Measurements from ENCODE around the gene TMBIM6.

TMBIM6 gene

DNA sequence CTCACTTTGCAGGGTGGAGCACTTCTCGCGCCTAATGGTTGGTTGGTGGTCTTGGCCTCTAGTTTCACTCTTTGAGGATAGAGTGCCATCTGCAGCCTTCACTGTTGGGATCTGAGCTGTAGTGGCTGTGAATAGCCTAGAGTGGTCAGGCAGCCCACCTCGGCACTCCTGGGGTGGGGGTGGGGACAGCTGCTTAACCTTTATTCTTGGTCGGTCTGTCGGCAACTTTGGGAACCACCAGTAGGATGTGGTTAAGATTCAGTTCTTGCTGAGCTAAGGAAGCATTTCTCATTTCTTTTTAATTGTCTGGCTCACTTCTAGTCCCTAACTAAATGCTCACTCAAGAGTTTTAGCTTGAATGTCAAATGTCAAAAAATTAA lies 21.1 kb downstream of the TMBIM6 start (continued):
- TF ChIP-seq ZNF645 (tag by site-specific recombination; IDR thresholded peaks at IDR 0.05): no peak
- no peak for TF ChIP-seq ZSCAN18 (tag by site-specific recombination; IDR thresholded peaks at IDR 0.05)
- TF ChIP-seq ZNF843 (tag by site-specific recombination; IDR thresholded peaks at IDR 0.05): no peak
- no peak for TF ChIP-seq ZNF792 (tag by site-specific recombination; IDR thresholded peaks at IDR 0.05)
- TF ChIP-seq, protein P1, sequence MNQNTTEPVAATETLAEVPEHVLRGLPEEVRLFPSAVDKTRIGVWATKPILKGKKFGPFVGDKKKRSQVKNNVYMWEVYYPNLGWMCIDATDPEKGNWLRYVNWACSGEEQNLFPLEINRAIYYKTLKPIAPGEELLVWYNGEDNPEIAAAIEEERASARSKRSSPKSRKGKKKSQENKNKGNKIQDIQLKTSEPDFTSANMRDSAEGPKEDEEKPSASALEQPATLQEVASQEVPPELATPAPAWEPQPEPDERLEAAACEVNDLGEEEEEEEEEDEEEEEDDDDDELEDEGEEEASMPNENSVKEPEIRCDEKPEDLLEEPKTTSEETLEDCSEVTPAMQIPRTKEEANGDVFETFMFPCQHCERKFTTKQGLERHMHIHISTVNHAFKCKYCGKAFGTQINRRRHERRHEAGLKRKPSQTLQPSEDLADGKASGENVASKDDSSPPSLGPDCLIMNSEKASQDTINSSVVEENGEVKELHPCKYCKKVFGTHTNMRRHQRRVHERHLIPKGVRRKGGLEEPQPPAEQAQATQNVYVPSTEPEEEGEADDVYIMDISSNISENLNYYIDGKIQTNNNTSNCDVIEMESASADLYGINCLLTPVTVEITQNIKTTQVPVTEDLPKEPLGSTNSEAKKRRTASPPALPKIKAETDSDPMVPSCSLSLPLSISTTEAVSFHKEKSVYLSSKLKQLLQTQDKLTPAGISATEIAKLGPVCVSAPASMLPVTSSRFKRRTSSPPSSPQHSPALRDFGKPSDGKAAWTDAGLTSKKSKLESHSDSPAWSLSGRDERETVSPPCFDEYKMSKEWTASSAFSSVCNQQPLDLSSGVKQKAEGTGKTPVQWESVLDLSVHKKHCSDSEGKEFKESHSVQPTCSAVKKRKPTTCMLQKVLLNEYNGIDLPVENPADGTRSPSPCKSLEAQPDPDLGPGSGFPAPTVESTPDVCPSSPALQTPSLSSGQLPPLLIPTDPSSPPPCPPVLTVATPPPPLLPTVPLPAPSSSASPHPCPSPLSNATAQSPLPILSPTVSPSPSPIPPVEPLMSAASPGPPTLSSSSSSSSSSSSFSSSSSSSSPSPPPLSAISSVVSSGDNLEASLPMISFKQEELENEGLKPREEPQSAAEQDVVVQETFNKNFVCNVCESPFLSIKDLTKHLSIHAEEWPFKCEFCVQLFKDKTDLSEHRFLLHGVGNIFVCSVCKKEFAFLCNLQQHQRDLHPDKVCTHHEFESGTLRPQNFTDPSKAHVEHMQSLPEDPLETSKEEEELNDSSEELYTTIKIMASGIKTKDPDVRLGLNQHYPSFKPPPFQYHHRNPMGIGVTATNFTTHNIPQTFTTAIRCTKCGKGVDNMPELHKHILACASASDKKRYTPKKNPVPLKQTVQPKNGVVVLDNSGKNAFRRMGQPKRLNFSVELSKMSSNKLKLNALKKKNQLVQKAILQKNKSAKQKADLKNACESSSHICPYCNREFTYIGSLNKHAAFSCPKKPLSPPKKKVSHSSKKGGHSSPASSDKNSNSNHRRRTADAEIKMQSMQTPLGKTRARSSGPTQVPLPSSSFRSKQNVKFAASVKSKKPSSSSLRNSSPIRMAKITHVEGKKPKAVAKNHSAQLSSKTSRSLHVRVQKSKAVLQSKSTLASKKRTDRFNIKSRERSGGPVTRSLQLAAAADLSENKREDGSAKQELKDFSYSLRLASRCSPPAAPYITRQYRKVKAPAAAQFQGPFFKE (tag by site-specific recombination; IDR thresholded peaks at IDR 0.05; ENCODE audit: borderline replicate concordance): no peak
- TF ChIP-seq BCL11B (tag by site-specific recombination; IDR thresholded peaks at IDR 0.05; ENCODE audit: low read depth): no peak
- no peak for TF ChIP-seq ZNF529 (tag by site-specific recombination; IDR thresholded peaks at IDR 0.05; ENCODE audit: insufficient replicate concordance)

- CTCF ChIA-PET: interaction anchor here (0.7 to 3.2 kb wide), 18 partner anchors 10 to 725 kb away, joined by 3 to 20 read pairs (median 6); partner anchors contain the start of gene TMBIM6
- no peaks in the 10 kb centered on the region for H3K4me1 ChIP-seq (ENCODE audit: control insufficient read depth, insufficient read depth, low read length)
- H3K27ac ChIP-seq (ENCODE audit: extremely low read depth, low read depth, low read length): no peak overlapping the region
- TF ChIP-seq CTCF (tag by site-specific recombination; IDR thresholded peaks at IDR 0.05) (0 out of 2 replicates have a peak, but pooled peaks have one; percentile 25), ZNF433 (tag by site-specific recombination; IDR thresholded peaks at IDR 0.05; ENCODE audit: low read depth) (no peak), ZNF184 (tag by site-specific recombination; IDR thresholded peaks at IDR 0.05) (0 out of 2 replicates have a peak, but pooled peaks have one; percentile 21)
- H3K4me3 ChIP-seq (ENCODE audit: low read depth, low read length): no peak overlapping the region
- no peaks in the 10 kb centered on the region for H3K9me3 ChIP-seq (ENCODE audit: control insufficient read depth, insufficient read depth, low read depth, low read length)
- POLR2A ChIA-PET: interaction anchor here (1.3 to 2.3 kb wide), 1 partner anchor 22 kb away, joined by 7 to 8 read pairs; the partner anchor contains the start of gene TMBIM6
- peaks cover 44 to 68% of the 10 kb centered on the region in 2 experiments for H3K36me3 ChIP-seq (ENCODE audit: control insufficient read depth in 2 of 2, insufficient read depth in 1 of 2, low read length in 2 of 2)
Observed at GRCh38 chr12:49763006-49763591, 21.7 kb downstream of the TMBIM6 start.

DNA sequence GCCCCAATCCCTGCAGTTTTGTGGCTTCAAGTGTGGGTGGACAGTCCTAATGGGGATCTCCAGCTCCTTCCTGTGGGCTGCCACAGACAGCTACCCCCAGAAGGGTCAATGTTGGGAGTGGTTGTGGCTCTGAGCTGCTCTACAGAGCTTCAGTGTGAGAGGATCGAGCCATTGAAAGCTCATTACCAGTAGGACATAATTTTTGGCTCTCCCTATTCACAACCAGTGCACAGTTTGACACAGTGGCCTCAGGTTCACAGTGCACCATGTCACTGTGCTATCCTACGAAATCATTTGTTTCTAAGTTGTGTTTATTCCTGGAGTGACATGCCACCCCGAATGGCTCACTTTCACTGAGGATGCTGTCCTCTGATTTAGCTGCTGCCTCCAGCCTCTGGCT lies 22.8 kb downstream of the TMBIM6 start:
- Histone ChIP-seq H3K27ac (ENCODE audit: extremely low read depth, low read depth, low read length) (no peak overlapping the region), H3K36me3 (ENCODE audit: control insufficient read depth in 2 of 2, insufficient read depth in 1 of 2, low read length in 2 of 2) (peaks cover 34 to 58% of the 10 kb centered on the region in 2 experiments), H3K4me3 (ENCODE audit: low read depth, low read length) (no peak overlapping the region), H3K4me1 (ENCODE audit: control insufficient read depth, insufficient read depth, low read length) (no peaks in the 10 kb centered on the region), H3K9me3 (ENCODE audit: control insufficient read depth, insufficient read depth, low read depth, low read length) (no peaks in the 10 kb centered on the region)
- ChIA-PET CTCF (interaction anchor here (0.5 to 3.2 kb wide), 10 partner anchors 9 to 311 kb away, joined by 3 to 20 read pairs (median 4); partner anchors contain the start of gene TMBIM6), POLR2A (interaction anchor here (1.2 to 1.3 kb wide), 2 partner anchors 20 to 23 kb away, joined by 3 to 7 read pairs; partner anchors contain the start of gene TMBIM6)
- TF ChIP-seq ZSCAN18 (tag by site-specific recombination; IDR thresholded peaks at IDR 0.05): no peak
- no peak for TF ChIP-seq ZNF398 (tag by site-specific recombination; IDR thresholded peaks at IDR 0.05)
- TF ChIP-seq ZFP69B (tag by site-specific recombination; IDR thresholded peaks at IDR 0.05): no peak
- TF ChIP-seq ZNF221 (tag by site-specific recombination; IDR thresholded peaks at IDR 0.05; ENCODE audit: borderline replicate concordance): no peak
- no peak for TF ChIP-seq PRDM4 (tag by site-specific recombination; IDR thresholded peaks at IDR 0.05)
